GM21515 (cell line): ENCODE results near the gene SLC24A3.

Source experiments
- ATAC-seq: cut with Tn5 transposase; IDR thresholded peaks from one replicate; pipeline ENCODE4 v1.9.1; 2021; ENCODE audit not compliant: unreplicated experiment

SLC24A3 gene

GRCh38 chr20:19451231-19451922 lies 238.9 kb downstream of the SLC24A3 start:
- ATAC-seq, result no peak

GRCh38 chr20:19451923-19452295 lies 239.5 kb downstream of the SLC24A3 start:
- no peak for ATAC-seq

- ATAC-seq, result no peak
These were observed 241.0 kb downstream of the SLC24A3 start for GRCh38 chr20:19453410-19453809.

GRCh38 chr20:19453862-19454261 lies 241.4 kb downstream of the SLC24A3 start:
- no peak for ATAC-seq

GRCh38 chr20:19456595-19457395 lies 244.4 kb downstream of the SLC24A3 start:
- ATAC-seq, result no peak

- ATAC-seq, result no peak
These were observed 245.2 kb downstream of the SLC24A3 start for GRCh38 chr20:19457611-19458010.

GRCh38 chr20:19460386-19460785 lies 247.9 kb downstream of the SLC24A3 start:
- ATAC-seq, result no peak

GRCh38 chr20:19462491-19462890 lies 250.0 kb downstream of the SLC24A3 start:
- no peak for ATAC-seq

GRCh38 chr20:19463597-19463996 lies 251.2 kb downstream of the SLC24A3 start:
- ATAC-seq, result no peak

- ATAC-seq, result no peak
These were observed 253.1 kb downstream of the SLC24A3 start for GRCh38 chr20:19465536-19465935.

- ATAC-seq, result no peak
These were observed 253.9 kb downstream of the SLC24A3 start for GRCh38 chr20:19466206-19466928.

- ATAC-seq, result no peak
These were observed 260.9 kb downstream of the SLC24A3 start for GRCh38 chr20:19473216-19473921.

GRCh38 chr20:19473922-19474286 lies 261.5 kb downstream of the SLC24A3 start:
- ATAC-seq, result no peak

GRCh38 chr20:19478320-19478895 lies 266.0 kb downstream of the SLC24A3 start:
- ATAC-seq, result no peak

GRCh38 chr20:19482726-19483125 lies 270.3 kb downstream of the SLC24A3 start:
- ATAC-seq, result no peak

GRCh38 chr20:19483309-19483708 lies 270.9 kb downstream of the SLC24A3 start:
- ATAC-seq, result no peak

- ATAC-seq, result no peak
These were observed 274.0 kb downstream of the SLC24A3 start for GRCh38 chr20:19486446-19486845.

GRCh38 chr20:19487420-19487819 lies 275.0 kb downstream of the SLC24A3 start:
- no peak for ATAC-seq

- ATAC-seq, result no peak
These were observed 278.8 kb downstream of the SLC24A3 start for GRCh38 chr20:19491241-19491640.

- ATAC-seq, result no peak
These were observed 279.7 kb downstream of the SLC24A3 start for GRCh38 chr20:19492116-19492515.
